Tibial nerve (tissue), 4 donors: Measurements from ENCODE around the gene BGLAP. TPM values are rescaled to one million over a fixed set of nuclear protein-coding genes. Genes with fewer than 3 reads are reported as not detected.

Experiments used
- DNase-seq, 2 donors: peaks; one replicate each; pipeline ENCODE4 v3.0.0-alpha.2; 2019; ENCODE audit warnings: low spot score in 2 of 2
- H3K27ac ChIP-seq, 4 donors: fragments of 200-600 bp; sonication (generic) in 3 of 4; one replicate each; pipeline ENCODE4 v1.5.1; 2017 to 2019; ENCODE audit warnings: mild to moderate bottlenecking in 1 of 4
- H3K27me3 ChIP-seq, 2 donors: fragments of 200-600 bp; sonication (generic) in 1 of 2; one replicate each; pipeline versions ENCODE4 v1.5.1 to v1.6.0; 2017 to 2019
- H3K36me3 ChIP-seq, 3 donors: fragments of 200-600 bp; sonication (generic); one replicate each; pipeline ENCODE4 v1.5.1; 2018 to 2019
- H3K4me1 ChIP-seq, 4 donors: fragments of 200-600 bp; sonication (generic) in 3 of 4; one replicate each; pipeline ENCODE4 v1.5.1; 2017 to 2019
- H3K4me3 ChIP-seq, 4 donors: fragments of 200-600 bp; sonication (generic) in 3 of 4; one replicate each; pipeline ENCODE4 v1.5.1; 2017 to 2019; ENCODE audit warnings: mild to moderate bottlenecking in 1 of 4, moderate library complexity in 1 of 4
- H3K9me3 ChIP-seq, 4 donors: fragments of 200-600 bp; sonication (generic) in 3 of 4; one replicate each; pipeline ENCODE4 v1.5.1; 2017 to 2019
- CTCF ChIP-seq, 5 experiments: fragments of 200-600 bp in 3 of 5; fragments of 450-650 bp in 2 of 5; sonication (generic) in 3 of 5; IDR thresholded peaks; one replicate each; pipeline ENCODE4 v1.5.1; 2016 to 2019; ENCODE audit warnings: antibody characterized with exemption in 5 of 5, mild to moderate bottlenecking in 3 of 5, moderate library complexity in 2 of 5
- EP300 ChIP-seq, 2 donors: sonication (generic); formaldehyde crosslinking; IDR thresholded peaks; one replicate each; pipeline ENCODE4 v1.6.1; 2017; ENCODE audit warnings: antibody characterized with exemption in 2 of 2, mild to moderate bottlenecking in 1 of 2
- POLR2A ChIP-seq, 2 donors: fragments of 450-650 bp; IDR thresholded peaks; one replicate each; pipeline ENCODE4 v1.6.1; 2017; ENCODE audit warnings: antibody characterized with exemption in 2 of 2, mild to moderate bottlenecking in 2 of 2, moderate library complexity in 2 of 2
- WGBS, 2 donors: methylation state at CpG; one replicate each; pipeline ENCODE4 v1.1.5; 2018; 5-methylcytosine and 5-hydroxymethylcytosine counted together
- total RNA-seq, 4 donors: library from RNA; depleted of rRNA; stranded (reverse); fragments of >200 nt; gene quantifications; one replicate each; pipeline ENCODE4 v1.1.0, GENCODE V29; 2016

BGLAP gene
- total RNA-seq, 4 donors from 2014 or later = 2.1 to 5.2 (median 2.7) TPM; not detected in 1

- Histone ChIP-seq H3K4me3 (peak overlapping the region in 3 of 4 donors; percentile 4 to 30 (median 16)), H3K9me3 (no peaks in the 10 kb centered on the region), H3K4me1 (peaks cover 0 to 61% (median 28%) of the 10 kb centered on the region in 4 donors), H3K36me3 (peaks cover 0 to 53% (median 9%) of the 10 kb centered on the region in 3 donors), H3K27ac (peak overlapping the region; percentile 56 to 85 (median 76)), H3K27me3 (no peaks in the 10 kb centered on the region)
- TF ChIP-seq EP300 (IDR thresholded peaks at IDR 0.05) (peak in 1 of 2 donors; percentile 50), CTCF (IDR thresholded peaks at IDR 0.05) (no peak), POLR2A (IDR thresholded peaks at IDR 0.05) (peak in 1 of 2 donors; percentile 60)
- WGBS, 2 donors = 29 to 38% methylated on average over 16 of the region's 16 CpGs
- peak in 1 of 2 donors; percentile 32 for DNase-seq
Observed at GRCh38 chr1:156246781-156247459, 4.9 kb downstream of the BGLAP start.

- DNase-seq = peak in 1 of 2 donors; percentile 27
- Histone ChIP-seq H3K27ac (peak within 1 kb of the TSS; percentile 68 to 85 (median 80)), H3K36me3 (peaks cover 0 to 53% (median 16%) of the 10 kb centered on the region in 3 donors), H3K4me1 (peaks cover 0 to 69% (median 28%) of the 10 kb centered on the region in 4 donors), H3K27me3 (no peaks in the 10 kb centered on the region), H3K9me3 (no peaks in the 10 kb centered on the region), H3K4me3 (peak within 1 kb of the TSS in 3 of 4 donors; percentile 4 to 30 (median 16))
- WGBS, 2 donors = 38 to 40% methylated on average over 14 to 16 of the region's 16 CpGs
- TF ChIP-seq CTCF (IDR thresholded peaks at IDR 0.05) (no peak), POLR2A (IDR thresholded peaks at IDR 0.05) (peak in 1 of 2 donors; percentile 47), EP300 (IDR thresholded peaks at IDR 0.05) (peak in 1 of 2 donors; percentile 64)
Observed at GRCh38 chr1:156247460-156248322, 5.7 kb downstream of the BGLAP start, which contains the start of gene PAQR6. Gene PAQR6 (minus strand): TSS chr1:156248056. CDS start chr1:156246731, 1,325 bp downstream.

- no peak overlapping the region for H3K4me3 ChIP-seq
- peaks cover 0 to 59% (median 22%) of the 10 kb centered on the region in 3 donors for H3K36me3 ChIP-seq
- peaks cover 0 to 71% (median 28%) of the 10 kb centered on the region in 4 donors for H3K4me1 ChIP-seq
- WGBS, 2 donors = 56 to 81% methylated on average over 4 of the region's 4 CpGs
- no peak for TF ChIP-seq CTCF (IDR thresholded peaks at IDR 0.05)
- no peak for TF ChIP-seq EP300 (IDR thresholded peaks at IDR 0.05)
- TF ChIP-seq POLR2A (IDR thresholded peaks at IDR 0.05) = no peak
- H3K27me3 ChIP-seq = no peaks in the 10 kb centered on the region
- H3K9me3 ChIP-seq = no peaks in the 10 kb centered on the region
- peak overlapping the region; percentile 68 to 85 (median 80) for H3K27ac ChIP-seq
- DNase-seq = no peak
Observed at GRCh38 chr1:156248323-156248683, 6.3 kb downstream of the BGLAP start.

- TF ChIP-seq EP300 (IDR thresholded peaks at IDR 0.05) = no peak
- TF ChIP-seq POLR2A (IDR thresholded peaks at IDR 0.05) = no peak
- no peak for TF ChIP-seq CTCF (IDR thresholded peaks at IDR 0.05)
- H3K27me3 ChIP-seq = no peaks in the 10 kb centered on the region
- H3K36me3 ChIP-seq = peaks cover 0 to 58% (median 33%) of the 10 kb centered on the region in 3 donors
- 46 to 49% methylated on average over 5 of the region's 5 CpGs for WGBS, 2 donors
- H3K9me3 ChIP-seq = no peaks in the 10 kb centered on the region
- peaks cover 0 to 71% (median 28%) of the 10 kb centered on the region in 4 donors for H3K4me1 ChIP-seq
- peak overlapping the region; percentile 21 to 85 (median 56) for H3K27ac ChIP-seq
- no peak overlapping the region for H3K4me3 ChIP-seq
- DNase-seq = no peak
Observed at GRCh38 chr1:156249593-156249992, 7.6 kb downstream of the BGLAP start.
